RKO (cell line): ENCODE results near the gene CACNA2D2.

Source experiments
- DNase-seq: peaks from one replicate; pipeline ENCODE4 v3.0.0-alpha.2; 2016; ENCODE audit warnings: low spot score

CACNA2D2 gene

DNA sequence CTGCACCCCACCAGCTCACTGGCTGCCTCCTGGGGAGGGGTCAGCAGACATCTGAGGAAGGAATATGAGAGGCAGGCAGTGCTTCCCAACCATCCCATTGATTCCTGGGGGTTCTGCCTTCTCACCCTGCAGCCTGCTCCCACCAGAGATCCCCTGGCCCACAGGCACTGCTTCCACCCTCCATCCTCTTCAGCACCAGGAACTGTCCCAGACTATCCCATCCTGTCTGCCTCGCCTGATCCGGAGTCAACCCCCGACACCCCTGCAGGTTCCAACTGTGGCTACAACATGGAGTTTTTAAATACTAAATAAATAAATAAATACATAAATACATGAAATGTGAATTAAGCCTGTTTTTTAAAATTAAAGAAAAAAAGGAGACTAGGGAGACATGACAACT is 43.6 kb downstream of the CACNA2D2 start:
- DNase-seq, result no peak

DNA sequence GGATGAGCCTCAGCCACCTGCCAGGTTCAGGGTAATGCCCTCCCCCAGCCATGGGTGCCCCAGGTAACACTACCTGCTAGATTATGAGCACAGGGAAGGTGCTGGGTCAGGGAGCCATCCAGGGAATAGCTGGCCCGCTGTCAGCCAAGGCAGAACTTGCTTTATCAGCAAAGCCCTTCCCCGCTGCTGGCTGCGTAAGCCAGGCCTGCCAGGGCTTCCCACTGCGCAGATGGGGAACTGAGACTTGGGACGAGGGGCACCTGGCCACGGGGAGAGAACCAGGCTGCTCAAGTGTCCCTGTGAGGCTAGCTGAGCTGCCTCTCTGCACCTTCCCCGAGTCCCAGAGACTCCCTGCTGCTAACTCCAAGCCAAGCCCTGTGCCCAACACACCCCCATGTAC is 45.4 kb downstream of the CACNA2D2 start:
- DNase-seq, result no peak

DNA sequence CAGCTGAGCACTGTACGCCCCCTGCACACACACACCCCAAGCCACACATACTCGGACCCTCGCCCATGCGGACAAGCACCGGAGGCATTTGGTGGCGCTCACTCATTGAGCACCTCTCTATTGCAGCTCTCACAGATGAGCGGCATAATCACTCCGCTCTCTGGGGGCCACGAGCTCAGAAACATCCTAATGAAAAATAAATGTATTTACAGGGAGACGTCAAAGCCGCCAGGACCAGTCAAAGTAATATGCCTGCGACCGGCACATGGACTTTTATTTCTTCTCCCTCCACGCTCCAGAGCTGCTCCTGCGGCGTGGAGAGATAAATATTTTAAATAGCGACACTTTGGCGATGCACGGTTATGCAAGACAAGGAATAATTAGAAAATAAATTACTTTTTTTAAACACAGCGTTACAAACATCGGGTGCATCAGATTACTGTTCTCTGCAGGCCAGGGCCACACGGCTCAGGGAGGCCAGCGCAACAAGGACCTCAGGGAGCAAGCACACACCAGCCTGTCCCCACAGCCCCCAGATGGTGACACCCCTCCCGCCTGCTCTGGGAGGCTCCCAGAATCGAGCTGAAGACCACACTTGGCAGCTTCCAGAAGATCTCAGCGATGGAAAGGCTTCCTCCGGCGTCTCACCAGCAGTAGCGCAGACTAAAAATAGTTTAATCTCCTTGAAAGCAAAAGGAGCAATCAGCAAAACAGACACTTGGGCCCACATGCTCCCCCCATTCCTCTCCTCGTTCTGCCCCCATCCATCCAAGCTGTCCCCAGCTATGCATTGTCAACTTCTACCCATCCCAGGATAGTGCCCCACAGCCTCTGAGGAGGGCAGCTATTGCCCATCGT is 48.0 kb downstream of the CACNA2D2 start:
- no peak for DNase-seq

DNA sequence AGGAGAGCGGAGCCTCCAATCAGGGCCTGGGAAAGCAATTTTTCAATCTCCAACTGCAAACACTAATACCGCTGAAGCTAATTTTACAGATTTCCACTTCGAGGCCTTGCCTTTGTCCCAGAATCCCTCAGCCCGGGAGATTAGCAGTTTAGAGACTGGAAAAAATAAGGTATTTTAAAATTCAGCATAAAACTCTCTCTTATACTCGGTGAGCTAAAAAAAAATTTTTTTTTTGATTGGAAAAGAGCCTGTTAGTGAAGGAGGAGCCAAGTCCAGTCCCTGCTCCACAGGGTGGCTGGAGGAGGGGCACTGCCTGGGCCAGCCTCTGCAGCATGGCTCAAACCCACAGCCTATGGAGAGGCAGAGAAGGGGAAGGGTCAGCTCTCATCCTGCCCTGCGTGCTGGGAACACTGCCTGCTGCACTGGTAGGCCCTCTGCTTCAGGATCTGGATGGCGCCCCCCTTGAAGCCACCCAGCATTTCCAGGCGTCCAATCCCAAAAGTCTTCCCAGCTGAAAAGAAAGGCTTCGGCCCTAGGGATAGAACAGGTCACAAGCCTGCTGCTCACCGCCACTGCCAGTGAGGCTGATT is 48.9 kb downstream of the CACNA2D2 start:
- no peak for DNase-seq

DNA sequence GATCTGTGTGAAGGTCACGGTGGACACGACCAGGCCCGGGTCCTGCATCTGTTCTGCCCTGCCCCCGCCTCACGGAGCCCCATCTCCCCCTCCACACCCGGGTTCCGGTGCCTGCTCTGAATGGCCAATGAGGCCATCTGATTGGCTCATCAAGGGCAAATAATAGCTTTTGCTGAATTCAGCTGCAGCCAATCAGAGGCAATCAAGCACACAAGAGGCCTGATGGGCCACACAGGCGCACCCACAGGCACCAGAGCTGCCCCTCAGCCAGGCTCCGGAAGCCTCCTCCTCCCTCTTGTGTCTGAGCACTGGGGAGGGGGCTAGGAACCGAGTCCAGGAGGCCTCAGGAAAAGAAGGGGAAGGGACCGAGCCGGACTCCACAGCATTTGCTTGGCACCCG is 49.5 kb downstream of the CACNA2D2 start:
- DNase-seq, result no peak

DNA sequence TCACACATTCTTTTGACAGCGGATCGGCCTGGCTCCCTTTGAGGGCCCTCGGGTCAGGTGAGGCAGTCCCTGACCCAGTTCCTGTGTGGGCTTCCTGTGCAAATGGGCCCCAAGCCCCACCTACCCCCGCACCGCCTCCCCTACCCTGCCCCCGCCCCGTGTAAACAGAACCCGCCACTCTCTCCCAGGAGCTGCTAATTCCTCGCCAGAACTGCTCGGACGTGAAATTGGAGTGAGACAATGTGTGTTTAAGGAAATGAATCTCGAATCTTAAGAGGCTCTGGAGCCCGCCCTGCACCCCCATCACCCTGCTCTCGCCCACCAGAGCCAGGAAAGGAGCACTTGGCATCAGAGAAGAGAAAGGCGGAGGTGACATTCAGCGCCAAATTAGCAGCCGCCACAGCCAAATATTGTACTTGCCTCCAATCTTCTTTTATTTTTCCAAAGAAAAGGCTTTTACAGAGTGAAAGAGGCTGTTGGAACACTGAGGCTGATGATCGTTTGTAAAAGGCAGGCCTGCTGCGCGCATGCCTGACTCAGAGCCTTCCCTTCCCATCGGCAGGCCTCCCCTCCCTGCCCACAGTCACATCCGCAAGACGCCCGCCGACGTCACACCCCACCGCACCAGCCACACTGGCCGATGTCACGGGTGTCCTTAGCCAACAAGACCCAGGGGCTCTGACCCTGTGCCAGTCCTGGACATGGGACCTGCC is 53.1 kb downstream of the CACNA2D2 start:
- DNase-seq, result no peak

DNA sequence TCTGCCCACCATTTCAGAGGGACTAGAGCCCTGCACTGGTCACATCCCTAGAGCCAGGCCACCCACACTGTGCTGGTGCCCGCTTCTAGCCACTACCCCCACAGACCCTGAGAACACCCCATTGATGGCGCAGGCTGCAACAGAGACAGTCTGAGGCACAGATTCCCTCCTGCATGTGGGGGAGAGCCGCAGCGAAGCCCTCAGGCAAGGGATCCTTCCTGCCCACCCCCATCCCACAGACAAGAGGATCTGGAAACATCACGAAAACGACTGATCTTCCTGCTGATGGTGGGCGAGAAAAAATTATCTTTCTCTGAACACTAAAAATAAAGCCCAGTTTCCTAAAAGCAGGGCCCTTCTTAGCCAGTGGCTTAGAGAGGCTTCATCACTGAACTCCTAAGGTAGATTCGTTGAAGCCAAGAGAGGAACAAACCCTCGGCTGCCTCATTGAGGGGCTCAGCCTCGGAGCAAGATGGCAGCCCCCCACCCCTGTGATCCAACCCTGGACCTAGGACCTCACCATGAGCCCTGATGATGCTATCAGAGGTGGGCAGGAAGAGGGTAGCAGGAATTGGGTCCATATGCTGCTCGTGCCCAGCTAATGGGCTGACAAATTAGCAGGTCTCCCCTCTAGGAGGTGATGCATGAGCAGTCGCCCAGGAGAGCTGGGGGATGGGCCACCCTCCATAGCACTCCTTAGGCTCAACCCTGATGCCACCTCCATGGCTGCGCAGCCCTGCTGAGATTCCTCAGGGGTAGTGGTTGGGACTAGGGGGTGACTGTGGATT is 54.5 kb downstream of the CACNA2D2 start:
- no peak for DNase-seq

DNA sequence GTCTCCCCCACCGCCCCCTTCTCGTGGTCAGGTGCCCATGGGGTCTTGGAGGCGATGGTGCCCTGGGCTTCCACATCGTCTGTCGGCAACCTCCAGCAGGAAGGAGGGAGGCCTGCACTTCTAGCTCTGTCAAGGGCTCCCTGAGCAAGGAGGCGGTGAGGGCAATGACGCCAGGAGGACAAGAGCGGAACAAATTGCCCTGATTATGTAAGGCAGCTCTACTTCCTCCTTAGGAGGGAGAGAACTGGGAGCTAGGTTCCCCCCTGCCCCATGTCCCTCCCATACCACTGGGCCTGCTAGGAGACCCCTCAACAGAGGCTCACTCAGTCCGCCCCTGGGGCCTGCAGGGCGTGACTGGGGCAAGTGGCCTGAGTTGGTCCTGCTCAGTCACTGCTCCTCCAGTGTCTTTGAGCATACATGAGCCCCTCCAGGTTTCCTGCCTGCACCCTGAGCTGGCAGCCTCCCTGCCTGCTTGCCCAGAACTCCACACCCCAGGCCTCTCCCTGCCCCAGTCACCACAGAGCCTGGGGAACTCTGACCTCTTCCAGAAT is 56.1 kb downstream of the CACNA2D2 start:
- no peak for DNase-seq

DNA sequence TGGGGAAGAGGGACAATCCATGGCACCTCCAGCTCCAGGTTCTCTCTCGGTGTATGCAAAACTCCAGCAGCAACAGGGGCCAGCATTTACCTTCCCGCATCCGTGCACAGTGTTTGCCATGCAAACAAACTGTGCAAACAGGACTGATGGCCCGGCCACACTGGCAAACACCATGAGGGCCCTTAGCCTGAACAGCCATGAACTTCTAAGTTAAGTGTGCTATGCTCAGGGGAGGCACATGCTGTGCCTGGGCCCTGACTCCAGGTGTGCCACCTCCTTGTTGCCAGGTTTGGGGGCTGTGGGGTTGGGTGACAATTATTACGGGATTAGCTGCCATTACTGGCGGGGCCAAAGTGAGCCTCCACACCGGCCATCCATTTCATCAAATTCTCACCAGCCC is 57.5 kb downstream of the CACNA2D2 start:
- no peak for DNase-seq

DNA sequence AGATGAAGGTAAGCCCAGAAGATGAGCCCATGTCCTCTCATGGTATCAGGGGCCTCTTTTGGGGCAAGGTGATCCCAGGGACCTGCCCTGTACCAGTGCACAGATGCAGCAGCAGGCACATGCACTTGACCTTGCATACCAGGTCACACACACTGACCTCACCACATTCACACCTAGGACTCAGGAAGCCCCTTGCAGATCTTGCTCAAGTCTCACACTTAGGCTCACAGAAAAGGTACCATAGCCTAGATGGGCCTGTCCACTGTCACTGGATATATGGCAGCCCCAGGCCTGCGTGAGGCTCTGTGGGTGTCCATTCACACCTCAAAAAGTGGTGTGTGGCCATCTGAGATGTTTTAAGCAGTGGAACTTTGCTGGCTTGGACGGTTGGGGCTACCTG is 58.7 kb downstream of the CACNA2D2 start:
- DNase-seq, result no peak

DNA sequence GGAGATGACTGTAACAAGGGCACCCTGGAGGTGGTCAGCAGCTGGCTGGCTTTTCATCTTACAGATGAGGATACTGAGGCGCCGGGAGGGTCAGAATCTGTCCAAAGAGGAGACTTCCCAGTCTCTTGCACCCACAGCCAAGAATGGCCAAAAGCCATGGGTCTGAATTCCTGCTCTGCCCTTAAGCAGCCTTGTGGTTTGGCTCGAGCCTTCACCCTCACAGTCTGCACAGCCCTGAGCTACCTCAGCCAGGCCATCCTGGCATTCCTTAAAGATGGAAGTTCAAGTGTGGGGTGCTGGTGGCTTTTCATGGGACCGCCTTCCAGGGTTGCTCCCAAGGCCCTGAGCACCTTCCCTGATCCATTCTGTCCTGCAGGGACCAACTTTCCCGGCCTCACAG is 59.2 kb downstream of the CACNA2D2 start:
- no peak for DNase-seq

DNA sequence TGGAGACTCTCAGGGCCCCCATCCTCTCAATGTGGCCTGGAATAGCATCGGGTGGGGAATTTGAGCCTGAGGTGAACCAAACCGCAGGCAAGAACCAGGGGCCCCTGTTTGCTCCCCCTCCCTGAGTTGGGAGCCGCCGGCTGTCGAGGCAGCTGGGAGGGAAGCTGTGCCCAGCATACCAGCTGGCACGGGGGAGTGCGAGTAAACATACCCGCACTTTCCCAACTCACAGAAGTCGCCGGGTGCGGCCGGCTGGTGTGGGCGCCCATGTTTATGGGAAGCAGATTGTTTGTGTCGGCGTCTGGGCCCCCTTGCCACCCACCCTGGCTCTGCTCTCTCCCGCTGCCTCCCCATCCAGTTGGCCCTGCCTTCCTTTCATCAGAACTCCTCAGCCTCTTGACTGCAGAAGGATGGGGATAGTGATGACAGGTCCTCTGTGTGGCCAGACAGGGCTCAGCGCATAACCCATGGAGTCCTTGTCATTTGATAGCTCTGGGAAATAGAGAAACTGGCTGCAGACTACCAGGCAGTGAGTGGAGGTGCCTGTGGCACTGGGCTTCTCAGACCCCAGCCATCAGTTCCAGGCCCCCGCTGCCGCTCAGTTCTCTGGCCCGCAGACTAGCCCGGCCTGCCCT is 60.4 kb downstream of the CACNA2D2 start:
- no peak for DNase-seq

DNA sequence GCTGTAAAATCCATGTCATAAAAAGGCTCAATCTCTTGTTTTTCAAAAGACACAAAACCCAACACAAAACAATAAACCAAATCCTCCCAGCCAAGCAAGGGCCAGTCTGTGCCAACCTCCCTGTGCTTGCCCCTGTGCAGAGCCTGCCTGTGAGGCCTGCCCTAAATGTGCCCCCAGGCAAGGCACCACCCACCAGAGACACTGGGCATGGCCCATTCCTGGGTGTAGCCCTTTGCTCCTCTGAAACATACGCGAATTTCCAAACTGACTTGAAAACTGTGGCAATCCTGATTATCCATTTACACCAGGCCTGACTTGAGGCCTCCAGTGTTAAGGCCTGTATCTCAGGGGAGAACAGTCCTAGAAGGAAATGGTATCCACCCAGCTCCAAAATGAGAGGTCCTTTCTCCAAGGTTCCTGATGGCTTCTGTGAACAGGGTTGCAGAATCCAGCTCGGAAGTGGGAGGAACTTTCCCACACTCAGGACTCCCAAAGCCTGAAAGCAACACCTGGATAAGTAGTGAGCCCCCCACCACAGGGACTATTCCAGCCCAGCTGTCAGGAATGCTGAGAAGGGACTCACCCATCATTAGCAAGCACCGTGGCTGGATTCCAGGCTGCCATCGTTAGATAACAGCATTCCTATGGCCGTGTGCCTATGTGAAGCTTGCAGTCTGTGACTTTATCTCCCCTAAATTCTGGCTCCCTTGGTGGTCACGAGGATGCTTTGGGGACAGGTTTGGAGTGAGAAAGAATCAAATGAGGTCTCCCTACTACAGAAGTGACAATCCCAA is 61.8 kb downstream of the CACNA2D2 start:
- DNase-seq, result no peak

DNA sequence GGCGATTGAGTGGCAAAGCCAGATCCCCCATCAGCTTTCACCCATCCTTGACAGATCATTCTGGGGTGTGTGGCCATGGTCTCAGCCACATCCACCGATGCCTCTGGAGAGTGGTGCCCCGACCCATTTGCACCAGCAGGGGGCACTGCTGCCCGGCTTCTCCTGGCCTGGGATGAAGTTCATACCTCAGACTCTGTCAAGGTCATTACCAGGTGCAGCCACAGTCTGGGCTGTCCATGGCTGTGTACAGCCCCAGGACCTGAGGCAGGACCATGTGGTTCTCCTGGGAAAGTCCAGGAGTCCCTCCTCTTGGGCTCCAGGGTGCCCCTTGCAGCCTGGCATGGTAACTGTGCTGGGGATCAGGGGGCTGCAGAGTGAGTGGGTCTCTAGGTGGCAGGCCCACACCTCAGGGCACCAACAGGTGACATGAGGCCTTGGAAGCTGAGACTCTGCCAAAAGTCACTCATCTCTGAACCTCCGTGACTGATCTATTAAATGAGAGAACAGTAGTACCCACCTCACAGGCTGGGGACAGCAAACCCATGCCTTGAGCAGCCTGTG is 67.2 kb downstream of the CACNA2D2 start:
- DNase-seq, result no peak

DNA sequence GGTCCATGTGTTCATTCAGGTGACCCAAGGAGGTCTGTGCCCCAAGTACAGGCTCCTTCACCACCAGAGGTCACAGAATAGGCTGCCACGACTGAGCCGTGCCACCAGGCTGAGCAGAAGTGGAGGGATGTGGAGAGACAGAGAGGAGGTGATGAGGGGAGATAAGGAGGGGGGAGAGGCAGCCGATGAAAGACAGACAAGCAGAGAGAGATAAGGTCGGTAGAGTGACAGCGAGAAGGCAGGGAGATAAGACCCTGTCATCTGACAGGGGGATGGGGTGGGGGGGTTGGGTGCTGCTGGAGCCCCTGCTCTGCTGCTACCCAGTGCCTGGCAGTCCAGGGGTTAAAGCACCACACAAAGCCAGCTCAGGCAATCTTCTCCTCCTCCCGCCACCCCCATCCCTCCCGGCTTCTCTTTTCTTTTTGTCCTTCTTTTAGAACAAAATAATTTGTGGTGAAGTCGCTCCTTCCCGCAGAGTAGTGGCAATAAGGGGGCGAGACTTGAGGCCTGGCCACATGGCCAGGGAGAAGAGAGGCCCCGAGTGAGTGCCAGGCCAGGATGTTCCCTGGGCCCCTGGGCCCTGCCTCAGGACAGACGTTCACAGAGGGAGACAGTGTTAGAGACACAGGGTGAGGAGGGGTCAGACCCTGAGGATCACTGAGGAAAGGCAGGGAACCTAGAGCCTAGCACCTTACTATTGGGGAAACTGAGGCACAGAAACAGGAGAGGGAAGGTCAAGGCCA is 67.9 kb downstream of the CACNA2D2 start:
- no peak for DNase-seq

DNA sequence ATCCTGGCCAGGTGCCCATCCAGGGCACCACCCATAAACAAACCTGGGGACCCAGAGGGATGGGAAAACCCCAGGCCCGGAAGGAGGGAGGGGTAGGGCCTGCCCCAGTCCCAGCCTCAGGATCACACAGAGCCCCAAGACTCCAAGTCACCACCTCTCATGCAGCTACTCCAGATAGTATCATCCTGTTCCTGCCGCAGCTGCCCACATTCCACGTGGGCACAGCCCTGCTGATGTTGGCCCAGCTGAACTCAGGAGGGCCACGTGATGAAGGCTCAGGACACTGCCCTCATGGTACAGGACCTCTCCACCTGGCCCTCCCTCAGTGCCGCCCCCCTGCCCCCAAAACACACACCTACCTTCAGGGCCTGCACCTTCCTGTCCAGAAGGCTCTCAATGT is 69.5 kb downstream of the CACNA2D2 start:
- no peak for DNase-seq

DNA sequence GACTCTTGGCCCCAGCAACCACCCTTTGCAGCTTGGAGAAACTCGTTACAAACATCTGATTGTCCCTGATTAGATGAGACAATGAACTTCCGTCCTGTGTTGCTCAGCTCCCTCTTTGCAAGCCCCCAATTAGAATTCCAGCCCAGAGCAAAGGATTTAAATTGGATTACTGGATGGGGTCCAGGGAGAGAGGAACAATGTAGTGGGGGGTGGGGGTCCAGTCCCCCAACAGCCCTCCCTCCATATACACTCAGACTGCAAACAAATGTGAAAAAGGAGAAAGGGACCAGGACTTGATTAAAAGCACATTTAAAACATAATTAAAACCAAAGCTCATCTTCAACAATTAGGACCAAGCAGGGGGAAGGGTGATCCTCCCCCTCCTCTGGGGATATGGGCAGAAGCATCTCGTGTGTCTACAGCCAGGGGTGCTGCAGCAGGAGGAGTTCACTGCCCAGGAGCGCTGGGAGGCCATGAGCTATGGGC is 72.4 kb downstream of the CACNA2D2 start:
- DNase-seq, result no peak

DNA sequence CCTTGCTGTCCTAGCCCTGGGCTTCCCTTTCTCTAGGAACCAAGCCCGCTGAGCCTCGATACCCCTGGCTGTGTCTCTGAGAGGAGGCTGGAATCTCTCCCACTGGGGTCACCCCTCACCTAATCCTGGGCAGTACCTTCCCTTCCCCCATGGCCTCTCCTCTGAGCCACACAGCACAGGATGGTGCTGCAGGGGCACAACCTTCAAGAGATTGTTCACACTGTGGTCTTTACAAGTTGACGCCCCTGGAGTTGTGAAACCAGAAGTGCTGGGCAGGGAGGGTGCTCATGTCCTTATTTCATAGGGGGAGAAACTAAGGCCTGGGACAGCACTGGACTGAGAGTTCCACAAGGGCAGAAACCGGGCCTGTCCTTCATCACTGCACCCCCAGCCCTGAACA is 73.2 kb downstream of the CACNA2D2 start:
- DNase-seq, result no peak

DNA sequence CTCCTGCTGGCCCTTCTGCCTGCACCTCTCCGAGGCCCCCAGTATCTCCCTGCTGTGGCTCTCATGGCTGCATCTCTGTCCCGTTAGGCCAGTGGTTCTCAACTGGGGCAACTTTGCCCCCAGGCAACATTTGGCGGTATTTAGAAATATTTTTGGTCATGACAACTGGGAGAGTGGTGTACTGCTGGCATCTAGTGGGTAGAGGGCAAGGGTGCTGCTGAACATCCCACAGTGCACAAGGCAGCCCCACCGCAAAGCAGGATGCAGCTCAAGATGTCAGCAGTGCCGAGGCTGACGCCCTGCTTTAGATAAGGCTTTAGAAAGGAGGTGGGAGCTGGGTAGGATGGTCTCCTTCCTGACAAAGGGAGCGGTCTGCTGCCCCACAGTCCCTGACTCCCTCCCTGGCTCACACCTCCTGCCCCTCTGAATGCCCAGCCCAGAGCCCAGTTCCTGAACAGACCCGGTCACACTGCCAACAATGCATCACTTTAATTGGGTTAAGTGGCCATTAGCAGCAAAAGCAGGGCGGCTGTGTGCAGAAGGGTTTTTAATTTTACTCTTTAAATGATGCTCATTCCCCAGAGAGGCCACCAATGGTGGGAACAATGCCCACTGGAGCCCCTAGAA is 75.3 kb downstream of the CACNA2D2 start:
- DNase-seq, result no peak
